Muscle of arm (tissue), 12 donors: Measurements from ENCODE around the gene NASP. TPM values are rescaled to one million over a fixed set of nuclear protein-coding genes. Genes with fewer than 3 reads are reported as not detected.

Experiments
- DNase-seq: peaks from one replicate; pipeline ENCODE4 v3.0.0-alpha.2; 2013
- polyA plus RNA-seq, 12 donors: library from polyadenylated mRNA; unstranded; fragments of 120-200 nt; gene quantifications; one replicate each; pipeline ENCODE4 v1.2.1, GENCODE V29; 2013; ENCODE audit not compliant: insufficient read length in 12 of 12

The NASP gene
- polyA plus RNA-seq, 12 donors, result 110 to 302 (median 153) TPM; not detected in 1

GRCh38 chr1:45612941-45613579 is 29.2 kb downstream of the NASP start:
- no peak for DNase-seq

DNA sequence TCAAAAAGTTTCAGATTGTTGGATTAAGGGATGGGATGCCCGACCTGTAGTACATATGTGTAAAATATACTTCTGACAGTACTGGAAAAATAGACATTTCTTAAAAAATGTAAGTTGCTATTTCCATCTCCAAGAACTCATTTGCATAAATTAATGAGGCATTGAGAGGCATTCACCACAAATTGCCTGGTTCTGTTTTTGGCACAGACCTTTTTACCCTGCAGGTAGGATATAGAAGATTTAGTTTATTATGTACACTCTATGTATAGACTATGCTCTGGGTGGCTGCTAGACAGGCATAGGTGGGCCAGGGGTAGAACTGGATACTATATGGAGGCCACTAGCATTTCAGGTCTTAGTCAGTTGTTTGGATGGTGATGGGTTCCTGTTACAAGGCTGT is 32.0 kb downstream of the NASP start:
- no peak for DNase-seq

DNA sequence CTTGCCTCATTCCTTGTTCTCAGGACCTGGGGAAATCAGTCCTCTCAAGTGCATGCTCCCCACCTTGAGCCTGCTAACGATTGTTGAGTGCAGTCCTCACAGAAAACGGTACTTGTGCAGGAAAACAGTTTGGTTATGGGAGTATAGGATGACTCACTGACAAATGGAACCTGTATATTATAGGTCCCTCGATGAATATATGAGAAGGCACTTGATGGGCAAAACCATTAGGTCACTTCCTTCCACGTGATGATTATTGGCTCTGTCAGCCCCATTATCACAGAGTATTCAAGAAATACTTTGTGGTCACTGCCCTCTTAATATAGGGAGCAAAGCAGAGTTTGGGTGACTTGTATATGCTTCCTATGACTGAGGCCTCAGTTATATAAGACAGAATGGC is 33.8 kb downstream of the NASP start:
- no peak for DNase-seq

- no peak for DNase-seq
Observed at GRCh38 chr1:45619149-45619921, 35.5 kb downstream of the NASP start.

GRCh38 chr1:45620588-45621500 is 37.0 kb downstream of the NASP start:
- DNase-seq, result no peak

DNA sequence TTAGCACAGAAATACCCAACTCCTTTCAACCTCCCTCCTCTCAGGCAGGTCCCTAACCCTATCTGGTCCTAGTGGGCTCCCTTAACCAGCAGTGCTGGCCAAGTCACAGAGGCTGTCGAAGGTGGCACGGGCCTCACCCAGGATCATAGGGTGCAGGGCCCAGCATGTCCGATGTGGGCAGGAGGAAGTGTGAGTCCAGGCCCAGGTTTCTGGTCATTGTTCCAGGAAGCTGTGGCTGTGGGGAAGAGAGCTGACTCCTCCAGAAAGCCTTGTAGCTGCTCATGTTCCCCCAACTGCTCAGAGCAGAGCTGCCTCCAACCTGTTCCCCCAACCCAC is 37.6 kb downstream of the NASP start:
- no peak for DNase-seq

DNA sequence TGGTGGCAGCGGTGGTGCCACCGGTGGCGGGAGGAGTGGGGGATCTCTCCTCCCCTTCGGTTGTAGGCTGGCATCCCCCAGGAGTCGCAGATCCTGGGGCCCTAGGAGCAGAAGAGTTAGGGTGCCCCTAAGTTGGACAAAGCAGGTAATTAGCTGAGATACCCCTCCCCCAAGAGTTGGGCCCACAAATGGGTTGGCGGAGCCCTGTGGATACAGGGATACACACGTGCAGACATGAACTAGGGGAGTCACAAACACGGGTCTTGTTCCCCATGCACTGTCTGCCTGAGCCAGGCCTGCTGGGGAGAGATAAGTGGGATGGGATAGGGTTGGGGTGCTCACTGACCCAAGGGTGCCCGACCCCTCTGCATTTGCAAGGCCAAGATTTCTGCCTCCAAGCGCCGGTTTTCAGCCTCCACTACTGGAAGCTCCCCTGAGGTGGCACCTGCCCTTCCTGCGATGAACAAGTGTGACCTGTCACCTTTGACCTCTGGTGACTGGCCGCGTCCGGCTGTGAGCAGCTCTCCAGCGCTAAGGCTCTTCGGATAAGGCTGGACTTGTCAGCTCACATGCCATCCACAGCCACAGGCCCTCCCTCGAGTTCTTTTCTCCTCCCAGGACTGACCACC is 38.2 kb downstream of the NASP start:
- no peak for DNase-seq

GRCh38 chr1:45622524-45623394 is 38.9 kb downstream of the NASP start:
- DNase-seq, result peak; percentile 45

- no peak for DNase-seq
Observed at GRCh38 chr1:45623972-45624371, 40.1 kb downstream of the NASP start, which contains the start of gene CCDC17. Gene CCDC17, minus strand, starts transcription at chr1:45624054. Its CDS starts 145 bp downstream, at chr1:45623909.

DNA sequence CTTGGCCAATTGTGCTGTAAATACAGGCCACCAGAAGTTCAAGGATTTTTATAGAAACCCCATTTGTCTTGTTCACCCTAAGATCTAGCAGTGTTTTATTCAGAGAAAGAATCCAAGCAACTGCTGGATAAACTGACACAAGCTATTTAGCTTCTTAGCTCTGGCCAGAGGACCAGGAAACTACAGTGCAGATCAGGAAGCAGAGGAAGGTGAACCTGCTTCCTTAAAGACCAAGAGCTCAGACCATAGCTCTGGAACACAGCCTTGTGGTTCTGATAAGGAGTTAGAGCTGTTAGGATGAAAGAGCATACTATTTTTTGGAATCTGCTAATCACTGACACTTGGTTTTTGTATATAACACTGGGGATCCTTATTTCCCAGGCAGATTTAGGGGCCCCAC is 45.2 kb downstream of the NASP start:
- DNase-seq, result no peak

DNA sequence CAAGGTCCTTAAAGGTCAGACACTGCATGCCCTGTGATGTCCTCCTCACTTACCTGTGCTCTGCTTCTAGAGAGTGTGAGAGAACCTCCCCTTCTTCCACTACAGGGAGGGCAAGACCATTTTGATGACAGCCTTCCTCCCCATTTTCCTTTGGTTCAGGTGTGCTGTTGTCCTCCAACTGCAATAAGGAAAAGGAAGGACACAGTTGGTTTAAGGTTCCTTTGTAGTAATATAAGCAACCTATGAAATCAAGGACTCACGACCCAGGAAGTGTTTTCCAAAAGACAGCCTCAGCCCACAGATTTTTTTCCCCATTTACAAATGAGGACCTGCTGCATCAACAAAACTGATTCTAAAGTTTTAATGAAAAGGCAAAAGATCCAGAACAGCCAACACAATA is 46.6 kb downstream of the NASP start:
- DNase-seq, result no peak

GRCh38 chr1:45635211-45635610 is 51.4 kb downstream of the NASP start:
- no peak for DNase-seq

DNA sequence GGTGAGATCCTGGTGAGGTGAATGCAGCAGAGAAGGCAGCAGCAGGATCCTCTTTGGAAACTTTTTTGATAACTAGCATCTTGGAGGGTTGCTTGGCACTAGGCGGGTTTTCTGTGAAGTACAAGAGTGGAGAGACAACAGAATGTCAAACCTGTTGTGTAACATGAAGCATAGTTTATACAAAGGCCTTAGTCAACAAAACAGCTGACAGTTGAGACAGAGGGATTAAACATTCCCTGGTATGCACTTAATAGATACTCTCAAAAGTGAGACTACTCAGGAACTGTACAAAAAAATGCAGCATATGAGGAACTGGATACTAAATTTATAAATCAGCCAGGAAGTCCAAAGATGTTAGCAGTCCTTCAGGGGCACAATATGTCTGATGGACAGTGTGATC is 56.5 kb downstream of the NASP start:
- no peak for DNase-seq

- DNase-seq, result no peak
Observed at GRCh38 chr1:45643321-45643720, 59.5 kb downstream of the NASP start.

DNA sequence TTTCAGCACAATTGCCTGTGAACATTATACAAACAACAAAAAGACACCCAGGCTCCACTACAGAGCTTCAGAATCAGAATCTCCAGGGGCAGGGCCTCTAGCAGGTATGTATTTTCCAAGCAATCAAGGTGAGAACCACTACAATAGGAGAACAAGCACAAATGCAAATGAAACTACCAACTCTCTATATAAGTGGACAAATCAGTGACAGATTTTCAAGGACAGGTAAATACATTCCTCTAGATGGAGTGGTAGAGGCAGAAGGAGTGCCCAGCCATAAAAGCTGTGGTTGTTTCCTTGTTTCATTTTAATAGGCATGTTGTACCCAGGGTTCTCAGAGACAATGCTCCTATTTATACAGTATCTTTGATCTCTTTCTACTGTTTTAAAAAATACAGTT is 60.1 kb downstream of the NASP start:
- DNase-seq, result no peak

GRCh38 chr1:45644661-45645060 is 60.8 kb downstream of the NASP start:
- no peak for DNase-seq

DNA sequence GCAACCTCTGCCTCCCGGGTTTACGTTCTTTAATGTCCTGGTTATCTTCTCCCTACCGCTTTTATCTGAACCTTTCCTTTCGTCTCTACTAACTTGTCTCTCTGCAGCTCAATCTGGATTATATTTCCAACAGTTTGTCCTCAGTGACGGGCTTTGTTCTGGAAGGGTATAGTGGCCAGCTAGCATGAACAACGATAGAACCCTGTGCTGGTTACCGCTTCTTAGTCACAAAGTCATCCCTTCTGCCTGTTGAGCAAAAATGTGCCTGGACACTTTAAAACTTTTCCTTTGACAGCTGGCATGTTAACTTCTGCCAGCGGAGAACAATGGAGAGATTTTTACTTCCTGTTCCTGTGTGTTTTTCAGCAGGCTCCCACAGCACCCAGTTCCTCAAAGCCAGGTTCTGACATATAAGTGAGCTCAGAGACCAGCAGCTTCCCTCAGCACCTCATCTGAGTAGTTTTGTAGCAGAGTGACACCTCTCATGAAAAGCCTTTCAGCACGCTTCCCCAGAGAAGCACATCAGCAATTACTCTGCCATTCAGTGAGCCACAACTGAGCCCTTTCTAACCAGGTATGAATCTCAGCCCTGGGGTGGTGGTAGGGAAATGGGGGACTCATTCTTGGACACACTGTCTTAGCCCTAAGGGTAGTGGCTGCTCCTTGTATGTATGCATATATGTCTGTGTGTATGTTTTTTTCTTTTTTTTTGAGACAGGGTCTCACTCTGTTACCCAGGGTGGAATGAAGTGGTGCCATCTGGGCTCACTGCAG is 63.6 kb downstream of the NASP start:
- DNase-seq, result peak; percentile 2

GRCh38 chr1:45654540-45655280 is 70.9 kb downstream of the NASP start:
- DNase-seq, result no peak

DNA sequence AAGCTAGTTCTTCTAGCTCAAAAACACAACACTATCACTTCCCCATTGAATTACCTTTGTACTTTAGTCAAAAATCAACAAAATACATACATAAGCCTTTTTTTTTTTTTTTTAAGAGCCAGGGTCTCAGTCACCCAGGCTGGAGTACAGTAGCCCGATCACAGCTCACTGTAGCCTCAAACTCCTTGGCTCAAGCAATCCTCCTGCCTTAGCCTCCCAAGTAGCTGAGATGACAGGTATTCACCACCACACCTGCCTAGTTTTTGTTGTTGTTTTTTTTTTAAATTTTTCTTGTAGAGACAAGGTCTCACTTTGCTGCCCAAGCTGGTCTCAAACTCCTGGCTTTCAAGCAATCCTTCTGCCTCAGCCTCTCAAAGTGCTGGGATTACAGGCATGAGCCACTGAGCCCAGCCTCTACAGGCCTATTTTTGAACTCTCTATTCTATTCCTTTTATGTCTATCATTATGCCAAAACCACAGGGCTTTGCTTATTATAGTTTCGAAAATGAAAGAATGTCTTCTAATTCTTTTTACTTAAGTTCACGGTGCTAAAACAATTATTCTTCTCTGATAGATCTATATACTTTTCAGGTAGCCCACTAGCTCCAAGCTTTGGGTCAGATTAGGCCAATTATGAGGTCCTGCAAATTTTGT is 72.9 kb downstream of the NASP start:
- no peak for DNase-seq
